ENCODE data around the gene RCOR1.
A peak's percentile ranks its signal among the peaks of the same experiment; 100 is the strongest.
"Not testable (repeated sequence)": the region's sequence is repeated elsewhere in the genome, so short reads cannot be mapped to it uniquely, and the experiment has no call there.

The RCOR1 gene

GRCh38 chr14:102591944-102592762, at the start of gene RCOR1:
TSS of gene RCOR1 (plus strand) at chr14:102592649. CDS start at chr14:102592887, 238 bp downstream.
- peak; percentile 96 for DNase-seq (ENCODE audit: low read depth)

- DNase-seq (ENCODE audit: low read depth), result no peak
Observed at GRCh38 chr14:102544046-102544746, 48.3 kb upstream of the RCOR1 start.

- DNase-seq (ENCODE audit: low read depth), result no peak
Observed at GRCh38 chr14:102544747-102545460, 47.5 kb upstream of the RCOR1 start.

GRCh38 chr14:102545461-102546265, 46.8 kb upstream of the RCOR1 start:
- DNase-seq (ENCODE audit: low read depth), result no peak

- no peak for DNase-seq (ENCODE audit: low read depth)
Observed at GRCh38 chr14:102548616-102549240, 43.7 kb upstream of the RCOR1 start.

GRCh38 chr14:102550927-102551401, 41.5 kb upstream of the RCOR1 start:
- not testable (repeated sequence) for DNase-seq (ENCODE audit: low read depth)

GRCh38 chr14:102551995-102552705, 40.3 kb upstream of the RCOR1 start:
- DNase-seq (ENCODE audit: low read depth), result no peak

GRCh38 chr14:102554821-102555819, 37.3 kb upstream of the RCOR1 start:
- peak; percentile 20 for DNase-seq (ENCODE audit: low read depth)

GRCh38 chr14:102556098-102556677, 36.3 kb upstream of the RCOR1 start:
- no peak for DNase-seq (ENCODE audit: low read depth)

- DNase-seq (ENCODE audit: low read depth), result no peak
Observed at GRCh38 chr14:102557434-102558226, 34.8 kb upstream of the RCOR1 start.

- no peak for DNase-seq (ENCODE audit: low read depth)
Observed at GRCh38 chr14:102558556-102558955, 33.9 kb upstream of the RCOR1 start.

- DNase-seq (ENCODE audit: low read depth), result no peak
Observed at GRCh38 chr14:102560458-102561261, 31.8 kb upstream of the RCOR1 start.

GRCh38 chr14:102565331-102565887, 27.0 kb upstream of the RCOR1 start:
- DNase-seq (ENCODE audit: low read depth), result no peak

GRCh38 chr14:102565959-102566358, 26.5 kb upstream of the RCOR1 start:
- no peak for DNase-seq (ENCODE audit: low read depth)

- DNase-seq (ENCODE audit: low read depth), result peak; percentile 17
Observed at GRCh38 chr14:102568115-102568614, 24.3 kb upstream of the RCOR1 start.

- no peak for DNase-seq (ENCODE audit: low read depth)
Observed at GRCh38 chr14:102570334-102570995, 22.0 kb upstream of the RCOR1 start.

Measured in stimulated activated CD8-positive, alpha-beta memory T cell treated with anti-CD3 and anti-CD28 coated beads, Interleukin-15, amount 100 ng/mL, for 1 hour (primary cell).